NCI-H1694 treated with DMSO at 0.1 percent for 48 hours (cell line): ENCODE measurements around the gene VPS13D.
A peak's percentile ranks its signal among the peaks of the same experiment; 100 is the strongest.
"Not testable (repeated sequence)": the region's sequence is repeated elsewhere in the genome, so short reads cannot be mapped to it uniquely, and the experiment has no call there.

Experiments
- DNase-seq: peaks from one replicate; lab custom pipeline; 2025; lab: John Stamatoyannopoulos, UW

Gene VPS13D

DNA sequence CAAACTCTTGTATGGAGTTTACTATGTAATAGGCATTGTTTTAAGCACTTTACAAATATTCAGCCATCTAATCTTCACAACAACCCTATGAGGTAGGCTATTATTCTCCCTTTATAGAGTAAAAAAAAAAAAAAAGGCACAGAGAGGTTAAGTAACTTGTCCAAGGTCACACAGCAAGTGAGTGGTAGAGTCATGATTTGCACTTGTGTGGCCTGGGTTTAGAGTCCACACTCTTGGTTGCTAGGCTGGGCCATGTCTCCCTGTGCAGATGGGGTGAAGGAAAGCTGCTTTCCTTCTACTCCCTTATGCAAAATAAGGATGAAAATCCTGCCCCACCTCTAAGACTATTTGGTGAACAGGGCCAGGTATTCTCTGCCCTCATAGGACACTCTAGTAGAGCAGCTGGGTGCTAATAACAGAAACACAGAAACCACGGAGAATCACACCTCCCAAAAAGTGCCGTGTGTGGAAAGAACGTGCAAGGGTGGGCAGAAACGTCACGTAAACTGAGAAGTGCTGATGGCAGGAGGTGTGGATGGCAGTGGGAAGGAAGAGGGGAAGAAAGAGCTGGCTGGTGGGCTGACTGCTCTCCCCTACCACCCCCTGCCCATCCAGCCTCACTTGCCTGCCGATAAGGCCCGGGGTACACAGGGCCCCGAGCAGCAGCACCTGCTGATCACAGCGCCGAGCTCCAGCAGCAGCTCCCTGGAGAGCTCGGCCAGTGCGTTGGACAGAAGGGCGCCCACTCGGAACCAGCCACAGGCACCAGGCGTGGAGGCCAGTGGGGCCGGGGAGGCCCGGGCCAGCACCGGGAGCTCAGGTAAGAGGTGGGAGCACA lies 28.3 kb upstream of the VPS13D start:
- DNase-seq: no peak

DNA sequence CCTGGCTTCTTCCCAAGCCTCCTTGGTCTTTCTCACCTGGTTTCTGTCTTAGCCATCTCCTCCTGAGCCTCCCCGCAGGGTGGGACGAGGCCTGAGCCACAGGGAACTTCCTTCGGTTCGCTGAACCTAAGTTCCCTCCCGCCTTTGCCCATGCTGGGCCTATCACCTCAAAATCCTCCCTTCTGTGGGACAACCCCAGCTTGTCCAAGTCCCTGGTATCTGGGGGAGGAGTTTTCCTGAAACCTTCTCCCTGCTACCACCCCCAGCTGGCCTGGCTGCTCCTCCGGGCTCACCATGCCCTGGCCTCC lies 27.7 kb upstream of the VPS13D start:
- no peak for DNase-seq

DNA sequence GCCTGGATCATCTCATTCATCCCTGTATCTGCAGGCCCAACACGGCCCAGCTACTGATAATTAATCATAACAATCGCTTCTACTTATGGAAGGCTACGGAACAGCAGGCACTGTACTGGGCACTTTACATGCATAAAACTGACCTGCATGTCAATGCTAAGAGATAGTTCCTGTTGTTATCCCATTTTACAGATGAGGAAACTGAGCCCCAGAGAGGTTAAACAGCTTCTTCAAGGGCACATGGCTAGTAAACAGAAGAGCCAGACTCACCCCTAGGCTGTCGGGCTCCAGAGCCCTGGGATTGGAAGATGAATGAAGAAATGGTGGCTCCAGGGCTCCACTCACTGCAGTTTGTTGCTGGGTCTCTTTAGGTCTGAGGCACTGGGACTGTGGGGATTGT lies 27.3 kb upstream of the VPS13D start:
- DNase-seq: no peak

DNA sequence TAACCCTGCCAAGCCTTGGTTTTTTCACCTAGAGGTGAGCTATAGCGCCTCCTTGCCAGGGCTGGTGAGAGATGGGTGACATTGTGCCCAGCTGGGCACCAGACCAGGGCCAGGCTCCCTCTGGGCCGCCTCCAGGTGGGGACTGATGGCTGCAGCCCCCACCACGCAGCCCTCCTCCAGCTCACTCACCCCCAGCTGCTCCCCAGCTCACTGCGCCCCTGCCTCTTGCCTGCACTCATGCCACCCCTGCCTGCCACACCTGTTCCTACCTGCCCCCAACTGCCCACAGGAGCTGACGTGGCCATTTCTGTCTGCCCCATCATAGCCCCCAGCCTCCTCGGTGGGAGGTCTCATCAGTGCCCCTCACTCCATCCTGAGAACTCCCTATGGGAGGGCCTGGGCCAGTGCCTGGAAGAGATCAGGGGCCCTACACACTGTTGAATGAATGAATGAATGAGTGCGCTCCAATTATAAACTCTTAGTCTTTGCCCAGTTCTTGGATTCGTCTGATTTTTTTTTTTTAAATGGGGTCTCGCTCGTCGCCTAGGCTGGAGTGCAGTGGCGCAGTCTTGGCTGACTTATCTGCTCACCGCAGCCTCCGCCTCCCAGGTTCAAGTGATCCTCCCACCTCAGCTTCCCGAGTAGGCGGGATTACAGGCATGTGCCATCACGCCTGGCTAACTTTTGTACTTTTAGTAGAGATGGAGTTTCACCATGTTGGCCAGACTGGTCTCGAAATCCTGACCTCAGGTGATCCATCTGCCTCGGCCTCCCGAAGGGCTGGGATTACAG lies 26.4 kb upstream of the VPS13D start:
- DNase-seq: no peak

DNA sequence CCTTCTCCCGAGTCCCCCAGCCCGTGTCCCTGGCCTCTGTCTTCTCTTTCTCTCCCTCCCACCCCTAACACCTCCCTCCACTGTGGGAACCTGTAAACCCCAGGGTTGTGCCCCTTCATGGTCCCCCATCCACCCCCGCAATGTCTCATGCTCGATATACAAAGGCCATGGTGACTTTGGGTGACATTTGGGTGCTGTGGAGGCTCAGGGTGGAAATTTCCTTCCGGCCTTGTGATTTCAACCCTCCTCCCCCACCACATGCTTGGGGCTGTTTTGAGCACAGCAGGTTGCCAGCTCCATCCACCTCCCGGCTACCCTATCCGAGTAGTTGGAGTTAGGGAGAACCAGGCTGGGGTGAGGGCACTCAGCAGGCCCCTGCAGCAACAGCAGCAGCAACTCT lies 25.7 kb upstream of the VPS13D start:
- no peak for DNase-seq

DNA sequence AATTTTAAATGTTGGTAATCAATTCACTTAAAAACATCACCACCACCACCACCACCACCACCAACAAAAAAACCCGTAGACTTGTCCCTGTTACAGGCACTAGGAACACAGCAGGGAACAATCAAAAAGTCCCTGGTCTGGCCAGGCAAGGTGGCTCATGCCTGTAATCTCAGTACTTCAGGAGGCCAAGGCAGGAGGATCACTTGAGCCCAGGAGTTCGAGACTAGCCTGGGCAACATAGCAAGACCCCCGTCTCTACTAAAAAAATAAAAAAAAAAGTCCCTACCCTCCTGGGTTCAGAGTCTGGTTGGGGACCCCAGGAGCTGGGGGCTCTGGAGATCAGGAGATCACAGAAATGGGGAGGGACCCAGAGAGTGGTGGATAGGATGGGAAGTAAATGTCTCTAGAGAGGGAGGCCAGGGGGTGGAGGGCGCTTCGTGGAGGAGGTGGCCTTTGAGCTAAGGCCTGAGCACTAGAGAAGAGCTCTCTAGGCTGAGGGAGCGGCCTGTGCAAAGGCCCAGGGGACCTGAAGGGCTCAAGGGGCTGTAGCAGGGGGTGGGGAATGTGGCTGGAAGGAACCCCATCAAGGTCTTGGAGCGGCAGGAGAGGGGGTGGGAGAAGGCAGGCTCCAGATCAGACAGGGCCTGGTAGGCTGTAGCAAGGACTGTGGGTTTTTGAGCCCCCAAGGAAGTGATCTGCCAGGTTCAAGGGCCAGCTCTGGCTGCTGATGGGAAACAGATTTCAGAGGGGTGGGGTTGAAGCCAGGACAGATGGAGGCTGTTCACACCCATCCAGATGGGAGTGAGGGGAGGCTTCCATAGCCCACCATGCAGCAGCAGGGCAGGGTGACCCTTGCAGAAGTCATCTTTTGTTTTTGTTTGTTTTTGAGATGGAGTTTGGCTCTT lies 24.8 kb upstream of the VPS13D start:
- DNase-seq: no peak

DNA sequence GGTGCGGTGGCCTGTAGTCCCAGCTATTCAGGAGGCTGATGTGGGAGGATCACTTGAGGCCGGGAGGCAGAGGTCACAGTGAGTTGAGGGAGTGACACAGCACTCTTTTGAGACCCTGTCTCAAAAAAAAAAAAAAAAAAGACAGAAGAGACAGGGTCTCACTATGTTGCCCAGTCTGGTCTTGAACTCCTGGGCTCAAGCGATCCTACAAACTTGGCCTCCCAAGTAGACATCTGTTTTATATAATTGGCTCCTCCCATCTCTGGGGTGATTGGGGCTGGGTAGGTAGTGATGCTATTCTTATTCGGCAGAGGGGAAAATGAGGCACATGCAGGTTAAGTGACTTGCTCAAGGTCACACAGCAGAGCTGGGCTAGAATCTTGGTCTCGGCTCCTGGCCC lies 23.6 kb upstream of the VPS13D start:
- DNase-seq: no peak

DNA sequence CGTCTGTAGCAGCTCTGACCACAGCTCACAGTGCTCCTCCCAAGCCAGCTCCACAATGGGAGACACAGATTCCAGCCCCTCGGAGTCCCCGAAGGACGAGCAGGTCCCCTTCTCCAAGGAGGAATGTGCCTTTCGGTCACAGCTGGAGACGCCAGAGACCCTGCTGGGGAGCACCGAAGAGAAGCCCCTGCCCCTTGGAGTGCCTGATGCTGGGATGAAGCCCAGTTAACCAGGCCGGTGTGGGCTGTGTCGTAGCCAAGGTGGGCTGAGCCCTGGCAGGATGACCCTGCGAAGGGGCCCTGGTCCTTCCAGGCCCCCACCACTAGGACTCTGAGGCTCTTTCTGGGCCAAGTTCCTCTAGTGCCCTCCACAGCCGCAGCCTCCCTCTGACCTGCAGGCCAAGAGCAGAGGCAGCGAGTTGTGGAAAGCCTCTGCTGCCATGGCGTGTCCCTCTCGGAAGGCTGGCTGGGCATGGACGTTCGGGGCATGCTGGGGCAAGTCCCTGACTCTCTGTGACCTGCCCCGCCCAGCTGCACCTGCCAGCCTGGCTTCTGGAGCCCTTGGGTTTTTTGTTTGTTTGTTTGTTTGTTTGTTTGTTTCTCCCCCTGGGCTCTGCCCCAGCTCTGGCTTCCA lies 22.9 kb upstream of the VPS13D start:
- no peak for DNase-seq

DNA sequence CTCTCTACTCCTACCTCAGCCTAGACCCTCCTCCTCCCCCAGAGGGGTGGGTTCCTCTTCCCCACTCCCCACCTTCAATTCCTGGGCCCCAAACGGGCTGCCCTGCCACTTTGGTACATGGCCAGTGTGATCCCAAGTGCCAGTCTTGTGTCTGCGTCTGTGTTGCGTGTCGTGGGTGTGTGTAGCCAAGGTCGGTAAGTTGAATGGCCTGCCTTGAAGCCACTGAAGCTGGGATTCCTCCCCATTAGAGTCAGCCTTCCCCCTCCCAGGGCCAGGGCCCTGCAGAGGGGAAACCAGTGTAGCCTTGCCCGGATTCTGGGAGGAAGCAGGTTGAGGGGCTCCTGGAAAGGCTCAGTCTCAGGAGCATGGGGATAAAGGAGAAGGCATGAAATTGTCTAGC lies 21.6 kb upstream of the VPS13D start:
- DNase-seq: no peak

DNA sequence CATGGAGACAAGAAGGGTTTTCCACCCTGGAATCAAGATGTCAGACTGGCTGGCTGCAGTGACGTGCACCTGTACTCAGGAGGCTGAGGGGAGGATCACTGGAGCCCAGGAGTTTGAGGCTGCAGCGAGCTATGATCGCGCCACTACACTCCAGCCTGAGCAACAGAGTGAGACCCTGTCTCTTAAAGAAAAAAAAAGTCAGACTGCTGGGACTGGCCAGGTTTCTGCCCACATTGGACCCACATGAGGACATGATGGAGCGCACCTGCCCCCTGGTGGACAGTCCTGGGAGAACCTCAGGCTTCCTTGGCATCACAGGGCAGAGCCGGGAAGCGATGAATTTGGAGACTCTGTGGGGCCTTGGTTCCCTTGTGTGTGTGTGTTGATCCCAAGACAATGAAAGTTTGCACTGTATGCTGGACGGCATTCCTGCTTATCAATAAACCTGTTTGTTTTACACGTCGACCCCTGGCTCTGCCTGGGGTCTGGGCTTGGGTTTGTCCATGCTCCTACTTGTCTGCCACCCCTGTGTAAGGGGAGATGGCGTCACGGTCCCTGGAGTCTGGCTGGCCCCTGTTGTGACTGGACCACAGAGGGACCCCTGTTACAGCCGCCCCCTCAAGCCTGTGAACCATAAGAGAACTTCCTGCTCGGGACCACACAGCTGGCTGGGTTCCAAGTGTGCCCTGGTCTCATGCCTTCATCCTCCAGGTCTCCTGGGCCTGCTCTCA lies 20.9 kb upstream of the VPS13D start:
- peak; percentile 66 for DNase-seq

DNA sequence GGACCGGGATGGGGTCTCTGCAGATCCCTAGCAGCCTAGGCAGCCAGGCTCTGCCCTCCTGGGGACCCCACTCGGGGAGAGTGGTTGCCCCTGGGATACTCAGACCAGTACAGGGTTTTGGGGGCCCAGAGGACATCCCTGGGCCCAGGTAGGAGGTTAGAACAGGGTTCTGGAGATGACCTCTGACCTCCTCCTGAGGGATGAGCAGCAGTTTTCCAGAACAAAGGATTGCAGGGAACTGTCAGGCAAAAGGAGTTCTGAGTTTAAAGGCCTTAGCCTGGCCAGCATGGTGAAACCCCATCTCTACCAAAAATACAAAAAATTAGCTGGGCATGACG lies 20.4 kb upstream of the VPS13D start:
- DNase-seq: no peak

DNA sequence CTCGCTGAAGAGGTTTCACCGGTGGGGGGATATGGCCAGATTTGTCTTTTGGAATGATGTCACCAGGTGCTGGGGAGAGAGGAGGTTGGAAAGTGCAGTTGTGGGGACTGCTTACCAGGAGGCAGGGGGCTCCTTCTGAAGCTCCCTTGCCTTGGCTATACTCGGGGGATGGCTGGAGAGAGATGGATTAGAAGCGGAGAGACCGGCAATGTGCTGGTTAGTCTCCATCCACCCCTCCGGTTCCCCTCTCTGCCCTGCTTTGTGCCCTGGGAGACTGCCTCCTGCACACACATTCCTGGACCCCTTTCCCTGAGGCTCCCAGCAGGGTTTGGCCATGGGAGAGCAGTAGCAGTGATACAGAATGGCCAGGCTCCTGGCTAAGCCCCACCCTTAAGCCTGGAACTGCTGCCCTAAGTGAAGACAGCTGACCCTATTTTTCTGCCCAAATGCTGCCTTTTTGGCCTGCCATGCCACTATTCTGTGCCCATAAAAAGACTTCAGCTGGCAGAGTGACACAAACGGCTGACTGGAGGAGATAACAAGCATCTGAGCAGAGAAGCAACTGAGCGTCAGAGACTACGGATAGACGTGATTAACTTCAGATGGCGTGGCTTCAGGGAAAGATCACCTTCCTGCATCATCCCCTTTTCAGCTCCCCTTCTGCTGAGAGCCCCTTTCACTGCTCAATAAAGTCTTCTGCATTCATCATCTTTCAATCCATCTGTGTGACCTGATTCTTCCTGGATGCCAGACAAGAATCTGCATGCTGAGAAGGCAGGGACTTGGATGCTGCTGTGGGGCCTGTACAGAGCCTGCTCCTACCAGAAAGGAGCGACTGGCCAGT lies 14.5 kb upstream of the VPS13D start:
- no peak for DNase-seq

DNA sequence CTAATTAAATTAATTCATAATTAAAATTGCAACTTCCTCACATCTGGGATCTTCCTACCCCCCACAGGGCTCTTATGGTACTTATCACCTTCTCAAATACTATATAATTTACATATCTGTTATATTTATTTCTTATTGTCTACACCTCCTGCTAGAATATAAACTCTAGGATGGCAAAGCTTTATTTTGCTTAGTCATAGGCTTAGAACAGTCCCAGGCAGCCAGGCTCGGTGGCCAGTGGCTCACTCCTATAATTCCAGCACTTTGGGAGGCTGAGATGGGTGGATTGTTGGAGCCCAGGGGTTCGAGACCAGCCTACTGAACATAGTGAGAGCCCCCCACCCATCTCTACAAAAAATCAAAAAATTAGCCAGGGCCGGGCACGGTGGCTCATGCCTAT lies 10.0 kb upstream of the VPS13D start:
- no peak for DNase-seq

DNA sequence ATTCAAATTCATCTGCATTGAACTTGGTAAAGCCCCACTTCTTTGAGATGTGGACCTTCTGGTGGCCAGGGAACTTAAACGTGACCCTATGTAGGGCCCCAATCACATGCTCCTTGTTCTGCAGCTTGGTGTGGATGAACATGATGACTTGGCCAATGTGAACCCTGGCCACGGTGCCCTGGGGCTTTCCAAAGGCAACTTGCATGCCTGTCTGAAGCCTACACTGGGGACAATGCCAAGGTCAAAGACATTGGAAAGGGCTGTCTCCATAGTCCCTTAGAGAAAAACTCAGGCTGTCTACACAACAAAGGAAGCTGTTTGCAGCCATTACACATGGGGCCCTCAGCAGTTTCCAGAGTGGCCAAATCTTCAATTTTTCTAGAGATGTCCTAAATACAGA lies 8.9 kb upstream of the VPS13D start:
- DNase-seq: no peak

DNA sequence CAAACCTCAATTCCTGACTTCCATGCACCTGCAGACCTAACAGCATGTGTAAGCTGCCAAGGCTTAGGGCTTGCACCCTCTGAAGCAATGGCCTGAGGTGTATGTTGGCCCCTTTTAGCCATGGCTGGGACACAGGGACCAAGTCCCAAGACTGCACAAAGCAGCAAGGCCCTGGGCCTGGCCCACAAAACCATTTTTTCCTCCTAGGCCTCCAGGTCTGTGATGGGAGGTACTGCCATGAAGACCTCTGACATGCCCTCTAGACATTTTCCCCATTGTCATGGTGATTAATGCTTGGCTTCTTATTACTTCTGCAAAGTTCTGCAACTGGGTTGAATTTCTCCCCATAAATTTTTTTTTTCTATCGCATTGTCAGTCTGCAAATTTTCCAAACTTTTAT lies 7.1 kb upstream of the VPS13D start:
- not testable (repeated sequence) for DNase-seq

DNA sequence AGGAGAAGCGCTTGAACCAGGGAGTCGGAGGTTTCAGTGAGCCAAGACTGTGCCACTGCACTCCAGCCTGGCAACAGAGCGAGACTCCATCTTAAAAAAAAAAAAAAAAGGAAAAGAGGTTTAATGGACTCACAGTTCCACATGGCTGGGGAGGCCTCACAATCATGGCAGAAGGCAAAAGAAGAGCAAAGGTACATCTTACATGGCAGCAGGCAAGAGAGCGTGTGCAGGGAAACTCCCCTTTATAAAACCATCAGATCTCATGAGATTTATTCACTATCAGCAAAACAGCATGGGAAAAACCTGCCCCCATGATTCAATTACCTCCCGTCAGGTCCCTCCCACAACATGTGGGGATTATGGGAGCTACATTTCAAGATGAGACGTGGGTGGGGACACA lies 5.7 kb upstream of the VPS13D start:
- not testable (repeated sequence) for DNase-seq

DNA sequence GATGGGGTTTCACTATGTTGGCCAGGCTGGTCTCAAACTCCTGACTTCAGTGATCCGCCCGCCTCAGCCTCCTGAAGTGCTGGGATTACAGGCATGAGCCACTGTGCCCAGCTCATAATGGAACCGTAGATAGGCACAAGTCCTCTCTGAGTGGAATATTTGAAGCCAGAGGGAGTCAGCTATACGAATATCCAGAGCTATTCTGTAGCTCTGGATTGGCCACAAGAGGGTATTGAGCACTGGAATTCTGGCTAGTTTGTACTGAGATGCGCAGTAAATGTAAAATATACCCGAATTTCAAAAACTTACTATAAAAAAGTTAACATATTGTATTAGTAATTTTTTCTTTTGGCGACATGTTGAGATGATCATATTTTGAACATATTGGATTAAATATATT lies 851 bp upstream of the VPS13D start:
- DNase-seq: no peak

DNA sequence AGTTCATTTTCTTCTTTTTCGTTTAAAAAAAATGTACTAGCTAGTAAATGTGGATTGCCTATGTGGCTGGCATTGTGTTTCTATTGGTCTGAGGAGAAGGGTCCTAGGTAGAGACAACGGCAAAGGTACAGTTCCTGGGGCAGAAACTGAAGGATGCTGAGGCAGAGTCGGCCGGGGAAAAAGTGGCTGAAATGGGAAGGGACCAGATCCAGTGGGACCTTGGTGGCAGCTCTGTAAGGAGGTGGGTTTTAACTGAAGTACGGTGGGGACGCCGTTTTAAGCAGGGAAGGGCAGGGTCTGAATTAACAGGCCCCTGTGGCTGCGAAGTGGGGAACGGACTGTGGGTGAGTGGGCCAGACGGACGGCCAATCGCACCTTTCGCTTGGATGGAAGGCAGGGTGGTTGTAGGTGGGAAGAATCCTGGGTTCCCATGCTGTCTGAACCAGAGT lies 420 bp upstream of the VPS13D start:
- no peak for DNase-seq

DNA sequence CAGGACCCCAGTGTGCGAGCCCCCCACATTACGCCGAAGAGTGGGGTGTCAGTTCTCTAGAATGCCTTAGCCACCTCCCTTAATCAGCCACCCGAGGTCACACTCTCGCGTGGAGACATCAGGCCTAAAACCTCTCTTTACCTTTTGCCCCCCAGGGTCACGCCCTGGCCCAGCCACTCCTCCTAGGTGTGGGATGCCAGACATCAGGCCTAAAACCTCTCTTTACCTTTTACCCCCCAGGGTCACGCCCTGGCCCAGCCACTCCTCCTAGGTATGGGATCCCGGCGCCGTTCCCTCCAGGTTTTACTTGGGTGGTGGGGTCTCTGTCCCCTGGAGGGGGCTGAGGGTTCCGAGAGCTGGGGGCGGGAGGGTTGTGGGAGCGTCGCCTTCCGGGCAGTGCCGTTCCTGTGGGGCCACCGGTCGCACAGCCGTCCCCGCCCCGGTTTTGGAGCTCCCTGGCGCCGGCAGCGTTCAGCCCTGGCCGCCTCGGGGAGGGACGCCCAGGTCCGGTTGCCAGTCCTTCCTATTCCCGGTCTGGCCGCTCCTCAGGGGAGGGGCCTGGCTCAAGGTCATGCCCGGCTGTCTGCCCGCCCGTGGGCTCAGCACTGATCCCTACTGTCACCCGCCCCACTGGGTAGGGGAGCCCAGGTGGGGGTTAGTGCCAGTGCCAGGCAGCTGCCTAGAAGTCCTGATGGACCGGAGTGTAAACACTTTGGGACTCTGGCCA lies 882 bp downstream of the VPS13D start:
- DNase-seq: no peak

DNA sequence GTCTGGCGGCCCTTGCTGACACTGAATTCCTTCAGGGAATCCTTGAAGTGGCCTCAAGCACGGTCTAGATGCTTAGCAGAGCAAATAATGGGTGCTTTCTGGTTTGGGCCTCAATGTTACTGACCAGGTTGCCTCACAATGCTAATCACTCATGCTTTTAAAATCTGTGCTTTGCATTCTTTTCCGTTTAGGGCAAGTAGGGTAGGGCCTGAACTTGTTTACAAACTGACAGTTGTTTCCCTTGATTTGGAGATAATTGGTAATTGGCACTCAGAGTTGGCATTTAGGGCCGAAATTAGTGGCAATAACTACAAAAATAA lies 1.4 kb downstream of the VPS13D start:
- DNase-seq: no peak
